KMS-11 (cell line): ENCODE results near the gene UBALD1.

Source experiments
- H2AFZ ChIP-seq: fragments of 200-600 bp; sonication (generic); 2 replicates; pipeline ENCODE4 v1.6.1; 2016; ENCODE audit warnings: antibody characterized with exemption, mixed run types, low read depth
- H3K27ac ChIP-seq: fragments of 200-600 bp; sonication (generic); 2 replicates; pipeline ENCODE4 v1.6.1; 2016; ENCODE audit warnings: mild to moderate bottlenecking, mixed run types
- H3K27me3 ChIP-seq: fragments of 200-600 bp; sonication (generic); 2 replicates; pipeline ENCODE4 v1.6.1; 2017; ENCODE audit warnings: mild to moderate bottlenecking, low read depth, mixed run types, moderate library complexity; ENCODE audit not compliant: insufficient read depth
- H3K36me3 ChIP-seq: fragments of 200-600 bp; sonication (generic); 2 replicates; pipeline ENCODE4 v1.6.1; 2017; ENCODE audit warnings: mild to moderate bottlenecking, mixed run types; ENCODE audit not compliant: insufficient read depth
- H3K4me1 ChIP-seq: fragments of 200-600 bp; sonication (generic); 2 replicates; pipeline ENCODE4 v1.6.1; 2016; ENCODE audit warnings: mild to moderate bottlenecking, low read depth, mixed run types; ENCODE audit not compliant: poor library complexity, severe bottlenecking
- H3K4me2 ChIP-seq: fragments of 200-600 bp; sonication (generic); 2 replicates; pipeline ENCODE4 v1.7.0; 2016; ENCODE audit warnings: mild to moderate bottlenecking, mixed run types
- H3K4me3 ChIP-seq: fragments of 200-600 bp; sonication (generic); IDR thresholded peaks from 2 replicates; pipeline ENCODE4 v1.6.1; 2017; ENCODE audit warnings: low read depth, low read length, mixed read lengths; ENCODE audit not compliant: insufficient read depth
- H3K79me2 ChIP-seq: fragments of 200-600 bp; sonication (generic); 2 replicates; pipeline ENCODE4 v1.6.1; 2016; ENCODE audit warnings: low read depth, mixed run types; ENCODE audit not compliant: insufficient read depth
- H3K9ac ChIP-seq: fragments of 200-600 bp; sonication (generic); 2 replicates; pipeline ENCODE4 v1.6.1; 2016; ENCODE audit warnings: mild to moderate bottlenecking, mixed run types
- H4K20me1 ChIP-seq: fragments of 200-600 bp; sonication (generic); 2 replicates; pipeline ENCODE4 v1.6.1; 2016; ENCODE audit warnings: mild to moderate bottlenecking, mixed run types; ENCODE audit not compliant: insufficient read depth
- CTCF ChIP-seq: fragments of 200-600 bp; sonication (generic); conservative IDR thresholded peaks from 2 replicates; pipeline ENCODE4 v1.6.1; 2017; ENCODE audit warnings: low read depth, mild to moderate bottlenecking, antibody characterized with exemption, low read length, moderate library complexity, mixed read lengths

UBALD1 gene

GRCh38 chr16:4660454-4661007, 45.8 kb upstream of the UBALD1 start:
- Histone ChIP-seq H3K4me3 (no peak overlapping the region), H3K79me2 (no peaks in the 10 kb centered on the region), H2AFZ (no peak overlapping the region), H3K27me3 (no peaks in the 10 kb centered on the region), H3K9ac (no peak overlapping the region), H4K20me1 (no peaks in the 10 kb centered on the region), H3K36me3 (no peaks in the 10 kb centered on the region), H3K4me2 (no peak overlapping the region), H3K27ac (no peak overlapping the region), H3K4me1 (no peaks in the 10 kb centered on the region)
- no peak for TF ChIP-seq CTCF

DNA sequence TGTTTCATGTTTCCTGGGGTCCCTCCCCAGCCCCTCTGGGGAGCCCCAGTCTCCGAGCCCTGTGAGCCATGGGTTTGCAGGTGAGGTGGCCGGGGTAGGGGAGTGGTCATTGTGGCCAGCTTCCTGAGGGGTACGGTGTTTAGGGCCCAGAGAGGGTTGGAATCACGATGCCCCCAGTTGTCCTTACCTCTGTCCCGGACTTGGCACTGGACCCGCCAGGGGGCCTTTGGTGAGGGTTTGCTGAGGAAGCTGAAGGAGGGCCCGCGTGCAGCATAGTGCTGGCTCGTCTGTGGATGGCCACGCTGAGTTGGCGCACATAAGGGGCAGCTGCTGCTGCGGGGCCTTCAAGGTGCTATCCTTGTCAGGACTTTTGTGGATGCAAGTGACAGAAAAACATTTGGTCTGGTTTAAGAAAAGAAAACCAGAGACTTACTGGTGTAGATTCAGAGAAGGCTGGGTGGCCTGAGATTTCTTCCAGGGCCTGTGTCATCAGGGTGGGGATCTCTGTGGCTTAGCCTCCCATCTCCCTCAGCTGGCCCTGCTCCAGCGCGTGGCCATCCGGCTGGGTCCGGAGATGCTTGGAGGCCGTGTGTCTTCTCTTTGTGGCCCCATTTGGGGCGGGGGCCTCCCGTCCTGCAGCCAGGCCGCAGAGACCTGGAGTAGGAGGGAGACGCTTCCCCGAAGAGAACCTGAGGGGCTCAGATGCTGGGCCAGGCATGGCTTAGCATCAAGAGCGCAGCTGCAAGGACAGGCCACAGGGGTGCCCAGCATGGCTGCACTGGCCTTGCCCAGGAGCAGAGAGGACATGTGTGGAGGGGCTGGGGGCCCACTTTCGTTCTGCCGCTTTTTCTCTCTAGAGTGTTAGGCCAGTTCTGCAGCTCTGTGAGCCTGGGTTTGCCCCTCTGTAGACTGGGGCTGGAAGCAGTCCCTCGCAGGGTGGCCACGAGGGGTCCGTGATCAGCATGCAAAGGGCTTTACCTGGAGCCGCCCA, 45.0 kb upstream of the UBALD1 start:
- no peak overlapping the region for H3K4me3 ChIP-seq
- H3K36me3 ChIP-seq = no peaks in the 10 kb centered on the region
- H3K79me2 ChIP-seq = no peaks in the 10 kb centered on the region
- H3K4me1 ChIP-seq = no peaks in the 10 kb centered on the region
- no peak overlapping the region for H3K27ac ChIP-seq
- H3K4me2 ChIP-seq = no peak overlapping the region
- H3K27me3 ChIP-seq = no peaks in the 10 kb centered on the region
- TF ChIP-seq CTCF = no peak
- H3K9ac ChIP-seq = no peak overlapping the region
- no peak overlapping the region for H2AFZ ChIP-seq
- no peaks in the 10 kb centered on the region for H4K20me1 ChIP-seq

DNA sequence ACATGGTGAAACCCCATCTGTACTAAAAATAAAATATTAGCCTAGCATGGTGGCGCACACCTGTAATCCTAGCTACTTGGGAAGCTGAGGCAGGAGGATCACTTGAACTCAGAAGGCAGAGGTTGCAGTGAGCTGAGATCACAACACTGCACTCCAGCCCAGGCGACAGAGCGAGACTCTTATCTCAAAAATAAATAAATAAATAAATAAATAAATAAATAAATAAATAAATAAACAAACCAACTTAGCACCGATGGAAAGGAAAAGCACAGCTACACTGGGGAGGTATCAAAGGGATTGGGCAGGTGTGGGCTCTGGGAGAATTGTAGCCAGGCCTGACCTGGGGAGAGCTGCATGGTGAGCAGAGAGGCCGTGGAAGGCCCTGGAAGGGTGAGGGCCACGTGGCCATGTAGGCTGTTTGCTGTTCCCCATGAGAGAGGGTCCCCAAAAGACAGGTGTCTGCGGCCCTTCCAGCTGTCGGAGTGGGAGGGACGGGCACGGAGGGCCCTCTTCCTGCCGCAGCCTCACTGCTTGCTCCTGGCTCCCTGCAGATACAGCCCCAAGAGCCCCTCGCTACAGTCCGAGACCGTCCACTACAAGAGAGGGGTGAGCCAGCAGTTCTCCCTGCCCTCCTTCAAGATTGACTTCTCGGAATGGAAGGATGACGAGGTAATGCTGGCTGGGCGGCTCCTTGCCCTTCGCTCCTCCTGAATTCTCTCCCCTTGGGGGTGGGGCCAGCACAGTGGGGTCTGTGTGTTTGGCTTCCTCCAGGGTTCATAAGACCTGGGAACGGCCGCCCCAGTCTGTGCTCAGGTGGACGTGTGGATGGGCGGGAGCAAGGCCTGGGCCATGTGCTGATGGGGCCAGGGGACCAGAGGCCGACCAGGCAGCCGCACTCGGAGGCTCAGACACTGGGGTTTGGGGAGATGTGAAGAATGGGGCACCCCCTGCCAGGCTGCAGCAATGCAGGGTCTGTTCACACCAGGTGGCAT, 42.3 kb upstream of the UBALD1 start:
- no peaks in the 10 kb centered on the region for H3K27me3 ChIP-seq
- H3K4me1 ChIP-seq = peaks cover 8% of the 10 kb centered on the region
- H3K79me2 ChIP-seq = no peaks in the 10 kb centered on the region
- H3K27ac ChIP-seq = no peak overlapping the region
- H2AFZ ChIP-seq = no peak overlapping the region
- no peak overlapping the region for H3K4me3 ChIP-seq
- H3K9ac ChIP-seq = no peak overlapping the region
- no peaks in the 10 kb centered on the region for H4K20me1 ChIP-seq
- TF ChIP-seq CTCF = no peak
- no peaks in the 10 kb centered on the region for H3K36me3 ChIP-seq
- no peak overlapping the region for H3K4me2 ChIP-seq

DNA sequence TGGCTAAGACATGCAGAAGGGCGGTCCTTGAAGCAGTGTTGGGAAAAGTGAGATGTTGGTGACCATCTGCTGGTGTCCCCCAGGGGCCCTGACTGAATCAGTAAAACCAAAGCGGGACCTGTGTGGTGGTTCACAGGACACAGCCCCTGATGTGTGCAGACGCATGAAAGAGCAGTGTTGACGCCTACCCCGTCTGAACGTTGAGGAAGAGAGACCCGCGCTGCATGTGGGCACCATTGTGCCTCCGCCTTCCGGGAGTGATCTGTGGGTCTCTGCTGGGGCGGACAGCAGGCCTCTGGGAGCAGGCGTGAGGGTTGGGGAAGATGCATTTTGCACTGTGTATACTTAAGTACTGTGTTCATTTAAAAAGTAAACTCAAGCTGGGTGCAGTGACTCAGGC, 41.5 kb upstream of the UBALD1 start:
- no peaks in the 10 kb centered on the region for H3K27me3 ChIP-seq
- H3K4me3 ChIP-seq = no peak overlapping the region
- H3K36me3 ChIP-seq = no peaks in the 10 kb centered on the region
- no peak overlapping the region for H3K9ac ChIP-seq
- no peak overlapping the region for H2AFZ ChIP-seq
- H3K27ac ChIP-seq = no peak overlapping the region
- no peaks in the 10 kb centered on the region for H3K79me2 ChIP-seq
- peaks cover 8% of the 10 kb centered on the region for H3K4me1 ChIP-seq
- TF ChIP-seq CTCF = no peak
- no peaks in the 10 kb centered on the region for H4K20me1 ChIP-seq
- H3K4me2 ChIP-seq = no peak overlapping the region
